Lower lobe of right lung (tissue), 2 donors: ENCODE measurements around the gene SVEP1. TPM values are rescaled to one million over a fixed set of nuclear protein-coding genes. Genes with fewer than 3 reads are reported as not detected.

Source experiments
- ATAC-seq, 2 donors: fragments of 200-7000 bp; cut with Tn5 transposase; one replicate each; pipeline ENCODE4 v1.9.1; 2020 to 2022; ENCODE audit warnings: mild to moderate bottlenecking in 2 of 2, moderate library complexity in 2 of 2
- DNase-seq: peaks from one replicate; pipeline ENCODE4 v3.0.0-alpha.2; 2020
- H3K27ac ChIP-seq: fragments of 200-600 bp; one replicate; pipeline ENCODE4 v1.8.0; 2022
- H3K27me3 ChIP-seq: fragments of 200-600 bp; one replicate; pipeline ENCODE4 v1.8.0; 2022; ENCODE audit warnings: low read depth
- H3K36me3 ChIP-seq: fragments of 200-600 bp; one replicate; pipeline ENCODE4 v1.8.0; 2022; ENCODE audit warnings: mild to moderate bottlenecking
- H3K4me1 ChIP-seq: fragments of 200-600 bp; one replicate; pipeline ENCODE4 v1.8.0; 2022
- H3K4me3 ChIP-seq: fragments of 200-600 bp; one replicate; pipeline ENCODE4 v1.8.0; 2022; ENCODE audit warnings: mild to moderate bottlenecking
- H3K9me3 ChIP-seq: fragments of 200-600 bp; one replicate; pipeline ENCODE4 v1.8.0; 2022
- intact Hi-C: fragments of 100-400 bp; cut with DNase I; formaldehyde crosslinking; loops from one replicate; pipeline ENCODE4 v1.11.0; 2022
- total RNA-seq: library from RNA; stranded (reverse); fragmentation: NEBNext Ultra II Directional; extraction: Animal tissue kit (Norgen Biotek cat#: 25700); gene quantifications from one replicate; pipeline ENCODE4 v1.2.1, GENCODE V29; 2021
- TF ChIP-seq, protein P1 (sequence below): fragments of 200-600 bp; IDR thresholded peaks from one replicate; pipeline ENCODE4 v1.8.0; 2022; ENCODE audit warnings: antibody characterized with exemption, mild to moderate bottlenecking
- donor health status: DM: no; HTN: yes; CAD: no; lungs with severe emphysema.

The SVEP1 gene
- total RNA-seq, 1 donor from 2014 or later, result 55.9 TPM

- no peak for ATAC-seq
- no peaks in the 10 kb centered on the region for H3K36me3 ChIP-seq
- H3K27me3 ChIP-seq, result no peaks in the 10 kb centered on the region
- H3K27ac ChIP-seq, result no peak overlapping the region
- H3K4me1 ChIP-seq, result no peaks in the 10 kb centered on the region
- no peak overlapping the region for H3K4me3 ChIP-seq
- TF ChIP-seq, protein P1, sequence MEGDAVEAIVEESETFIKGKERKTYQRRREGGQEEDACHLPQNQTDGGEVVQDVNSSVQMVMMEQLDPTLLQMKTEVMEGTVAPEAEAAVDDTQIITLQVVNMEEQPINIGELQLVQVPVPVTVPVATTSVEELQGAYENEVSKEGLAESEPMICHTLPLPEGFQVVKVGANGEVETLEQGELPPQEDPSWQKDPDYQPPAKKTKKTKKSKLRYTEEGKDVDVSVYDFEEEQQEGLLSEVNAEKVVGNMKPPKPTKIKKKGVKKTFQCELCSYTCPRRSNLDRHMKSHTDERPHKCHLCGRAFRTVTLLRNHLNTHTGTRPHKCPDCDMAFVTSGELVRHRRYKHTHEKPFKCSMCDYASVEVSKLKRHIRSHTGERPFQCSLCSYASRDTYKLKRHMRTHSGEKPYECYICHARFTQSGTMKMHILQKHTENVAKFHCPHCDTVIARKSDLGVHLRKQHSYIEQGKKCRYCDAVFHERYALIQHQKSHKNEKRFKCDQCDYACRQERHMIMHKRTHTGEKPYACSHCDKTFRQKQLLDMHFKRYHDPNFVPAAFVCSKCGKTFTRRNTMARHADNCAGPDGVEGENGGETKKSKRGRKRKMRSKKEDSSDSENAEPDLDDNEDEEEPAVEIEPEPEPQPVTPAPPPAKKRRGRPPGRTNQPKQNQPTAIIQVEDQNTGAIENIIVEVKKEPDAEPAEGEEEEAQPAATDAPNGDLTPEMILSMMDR, result no peak
- DNase-seq, result no peak
- H3K9me3 ChIP-seq, result no peaks in the 10 kb centered on the region
- intact Hi-C loops, result no loop called here
Observed at GRCh38 chr9:110590816-110591215, 11.3 kb upstream of the SVEP1 start.

- no peaks in the 10 kb centered on the region for H3K36me3 ChIP-seq
- TF ChIP-seq, protein P1, result no peak
- no peak overlapping the region for H3K27ac ChIP-seq
- no peaks in the 10 kb centered on the region for H3K4me1 ChIP-seq
- no peaks in the 10 kb centered on the region for H3K9me3 ChIP-seq
- no peaks in the 10 kb centered on the region for H3K27me3 ChIP-seq
- no peak for DNase-seq
- no peak overlapping the region for H3K4me3 ChIP-seq
- intact Hi-C loops, result no loop called here
- ATAC-seq, result no peak
Observed at GRCh38 chr9:110588296-110588695, 8.8 kb upstream of the SVEP1 start.

- no peak overlapping the region for H3K27ac ChIP-seq
- H3K4me1 ChIP-seq, result no peaks in the 10 kb centered on the region
- ATAC-seq, result no peak
- TF ChIP-seq, protein P1, result no peak
- no peaks in the 10 kb centered on the region for H3K9me3 ChIP-seq
- H3K4me3 ChIP-seq, result no peak overlapping the region
- peaks cover 30% of the 10 kb centered on the region for H3K27me3 ChIP-seq
- H3K36me3 ChIP-seq, result no peaks in the 10 kb centered on the region
- intact Hi-C loops, result no loop called here
- no peak for DNase-seq
Observed at GRCh38 chr9:110583237-110583636, 3.7 kb upstream of the SVEP1 start.

GRCh38 chr9:110582156-110582555 is 2.6 kb upstream of the SVEP1 start:
- Histone ChIP-seq H3K27ac (no peak overlapping the region), H3K27me3 (peaks cover 39% of the 10 kb centered on the region), H3K36me3 (no peaks in the 10 kb centered on the region), H3K4me3 (no peak overlapping the region), H3K9me3 (no peaks in the 10 kb centered on the region), H3K4me1 (no peaks in the 10 kb centered on the region)
- TF ChIP-seq, protein P1, result no peak
- intact Hi-C loops, result no loop called here
- ATAC-seq, result no peak
- no peak for DNase-seq

DNA sequence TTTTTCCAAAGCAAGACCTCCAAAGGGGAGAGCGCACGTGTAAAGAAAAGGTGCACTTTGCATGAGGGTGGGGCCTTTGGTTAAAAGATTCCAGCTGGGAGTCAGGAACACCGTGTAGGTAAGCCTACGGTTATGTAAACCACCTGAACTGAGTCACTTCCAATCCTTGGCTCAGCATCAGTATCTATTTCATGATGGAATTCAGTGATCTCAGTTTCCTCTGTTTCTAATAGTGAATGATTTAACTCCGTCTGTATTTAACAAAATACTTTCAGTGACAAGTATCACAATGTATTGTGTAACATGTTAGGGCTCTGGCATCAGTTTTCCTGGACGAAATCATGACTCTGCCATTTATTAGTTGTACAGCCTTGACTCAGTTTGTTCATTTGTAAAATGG is 1.3 kb upstream of the SVEP1 start:
- no peaks in the 10 kb centered on the region for H3K9me3 ChIP-seq
- H3K36me3 ChIP-seq, result no peaks in the 10 kb centered on the region
- no peak for ATAC-seq
- TF ChIP-seq, protein P1, result no peak
- intact Hi-C loops, result no loop called here
- peak overlapping the region; percentile 60 for H3K4me3 ChIP-seq
- peaks cover 39% of the 10 kb centered on the region for H3K27me3 ChIP-seq
- no peaks in the 10 kb centered on the region for H3K4me1 ChIP-seq
- DNase-seq, result no peak
- no peak overlapping the region for H3K27ac ChIP-seq

GRCh38 chr9:110579862-110580219 is 300 bp upstream of the SVEP1 start:
- peak; percentile 50 to 59 for ATAC-seq

More at GRCh38 chr9:110579862-110580219, 300 bp upstream of the SVEP1 start:
- TF ChIP-seq, protein P1, result no peak
- Histone ChIP-seq H3K4me3 (peak overlapping the region; percentile 60), H3K4me1 (no peaks in the 10 kb centered on the region), H3K9me3 (no peaks in the 10 kb centered on the region), H3K27me3 (peaks cover 39% of the 10 kb centered on the region), H3K36me3 (no peaks in the 10 kb centered on the region), H3K27ac (peak overlapping the region; percentile 81)
- no peak for DNase-seq
- intact Hi-C loops, result no loop called here
